Stimulated activated naive CD8-positive, alpha-beta T cell treated with anti-CD3 and anti-CD28 coated beads, Interleukin-15, Interleukin-2, amounts not matched to agents 100 ng/mL and 50 ng/mL, for 24 hours (primary cell): ENCODE measurements around the gene IFI35.

Experiments used
- H3K27ac Mint-ChIP-seq: one replicate; pipeline ENCODE4 v1.8.0; 2021; ENCODE audit warnings: mild to moderate bottlenecking, mixed read lengths
- H3K27me3 Mint-ChIP-seq: one replicate; pipeline ENCODE4 v1.8.0; 2021; ENCODE audit warnings: mixed read lengths
- H3K36me3 Mint-ChIP-seq: one replicate; pipeline ENCODE4 v1.8.0; 2021; ENCODE audit warnings: low read depth, mixed read lengths
- H3K4me1 Mint-ChIP-seq: one replicate; pipeline ENCODE4 v1.8.0; 2021; ENCODE audit warnings: low read depth, mixed read lengths
- H3K4me3 Mint-ChIP-seq: one replicate; pipeline ENCODE4 v1.8.0; 2021; ENCODE audit warnings: mild to moderate bottlenecking, mixed read lengths
- H3K9me3 Mint-ChIP-seq: one replicate; pipeline ENCODE4 v1.8.0; 2021; ENCODE audit warnings: mixed read lengths

The IFI35 gene

DNA sequence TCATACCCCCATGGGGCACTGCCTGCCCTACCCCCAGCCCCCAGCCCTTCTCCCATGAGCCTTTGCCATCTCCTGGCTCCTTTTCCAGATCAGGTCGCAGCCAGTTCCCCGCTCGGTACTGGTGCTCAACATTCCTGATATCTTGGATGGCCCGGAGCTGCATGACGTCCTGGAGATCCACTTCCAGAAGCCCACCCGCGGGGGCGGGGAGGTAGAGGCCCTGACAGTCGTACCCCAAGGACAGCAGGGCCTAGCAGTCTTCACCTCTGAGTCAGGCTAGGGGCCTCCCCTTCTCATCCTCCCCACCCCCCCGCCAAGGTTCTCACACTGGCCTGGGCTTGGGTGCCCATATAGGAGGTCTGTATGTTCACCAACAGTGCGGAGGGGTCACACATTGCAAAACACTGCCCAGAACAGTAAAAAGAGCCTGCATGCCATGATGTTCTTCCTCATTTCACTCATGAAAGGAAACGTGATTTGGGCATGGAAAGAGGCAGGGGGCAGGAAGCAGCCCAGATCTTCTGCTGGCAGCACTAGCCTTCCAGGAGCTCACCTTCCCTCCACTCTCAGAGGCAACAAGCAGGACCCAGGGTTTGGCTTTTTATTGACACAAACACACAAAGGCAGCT lies 7.5 kb downstream of the IFI35 start:
- no peak overlapping the region for H3K27ac Mint-ChIP-seq

DNA sequence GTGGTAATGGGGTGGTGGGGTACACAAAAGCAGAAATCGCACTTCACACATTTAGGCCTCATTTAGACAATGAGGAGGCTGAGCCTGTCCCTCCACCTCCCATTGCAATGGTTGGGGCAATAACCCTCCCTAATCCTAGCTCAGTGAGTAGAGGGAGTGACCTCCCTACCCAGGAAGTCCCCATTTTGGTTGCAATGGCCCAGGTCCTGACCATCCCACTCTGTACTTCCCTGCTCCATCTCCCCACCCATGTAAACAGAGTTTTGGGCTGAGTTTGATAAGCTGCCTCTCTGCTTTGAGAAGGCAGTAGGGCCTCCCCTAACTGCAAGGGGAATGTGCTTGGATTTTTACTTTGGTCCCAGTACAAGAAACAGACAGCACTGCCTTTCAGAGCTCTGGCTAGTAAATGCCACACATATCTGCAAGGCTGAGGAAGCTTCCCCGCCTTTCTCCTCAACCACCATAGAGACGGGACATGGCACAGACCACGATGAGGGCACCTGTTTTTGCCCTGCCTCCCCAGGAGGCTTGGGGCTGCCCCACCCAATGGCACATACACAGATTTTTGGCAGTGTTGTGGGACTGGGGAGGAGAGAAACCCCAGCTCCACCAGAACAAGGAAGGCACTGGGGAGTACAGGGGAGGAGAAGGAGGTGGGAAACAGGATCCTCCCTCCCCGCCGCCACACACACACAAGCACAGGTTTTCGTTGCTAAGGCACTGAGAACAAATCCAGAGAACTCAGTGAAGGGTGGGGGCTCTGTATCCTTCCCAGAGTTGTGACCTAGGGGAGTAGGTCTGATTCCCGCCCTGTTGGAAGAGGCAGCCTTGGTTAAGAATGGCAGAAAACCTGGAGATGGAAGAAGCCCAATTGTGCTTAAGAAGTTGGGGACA lies 8.3 kb downstream of the IFI35 start:
- H3K27me3 Mint-ChIP-seq, result no peaks in the 10 kb centered on the region
- no peaks in the 10 kb centered on the region for H3K9me3 Mint-ChIP-seq
- peak overlapping the region; percentile 40 for H3K27ac Mint-ChIP-seq
- H3K4me3 Mint-ChIP-seq, result no peak overlapping the region
- H3K36me3 Mint-ChIP-seq, result peaks cover 16% of the 10 kb centered on the region
- H3K4me1 Mint-ChIP-seq, result peaks cover 24% of the 10 kb centered on the region

More for the DNA sequence above, 7.5 kb downstream of the IFI35 start:
- peaks cover 16% of the 10 kb centered on the region for H3K36me3 Mint-ChIP-seq
- H3K27me3 Mint-ChIP-seq, result no peaks in the 10 kb centered on the region
- H3K4me3 Mint-ChIP-seq, result no peak overlapping the region
- H3K4me1 Mint-ChIP-seq, result peaks cover 17% of the 10 kb centered on the region
- no peaks in the 10 kb centered on the region for H3K9me3 Mint-ChIP-seq

DNA sequence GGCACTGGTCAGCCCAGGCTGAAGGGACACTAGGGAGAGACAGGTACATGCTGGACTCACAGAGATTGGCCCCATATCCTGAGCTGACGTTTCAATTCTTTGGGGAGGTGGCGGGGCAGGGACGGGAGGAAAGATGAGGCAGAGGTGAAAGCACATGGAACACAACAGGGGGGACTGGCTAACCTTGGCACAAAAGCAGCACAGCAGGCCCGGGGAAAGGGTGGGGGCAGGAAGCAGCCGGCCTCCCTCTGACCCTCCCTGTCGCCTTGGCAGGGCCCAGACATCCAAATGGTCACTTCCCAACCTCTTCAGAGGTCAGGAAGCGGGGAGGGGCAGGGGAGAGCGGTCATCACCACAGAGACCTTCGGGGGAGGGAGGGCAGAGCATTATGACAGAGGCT lies 9.0 kb downstream of the IFI35 start:
- H3K27me3 Mint-ChIP-seq, result no peaks in the 10 kb centered on the region
- H3K36me3 Mint-ChIP-seq, result peaks cover 10% of the 10 kb centered on the region
- no peaks in the 10 kb centered on the region for H3K9me3 Mint-ChIP-seq
- no peak overlapping the region for H3K4me3 Mint-ChIP-seq
- H3K4me1 Mint-ChIP-seq, result peaks cover 25% of the 10 kb centered on the region
- no peak overlapping the region for H3K27ac Mint-ChIP-seq

GRCh38 chr17:43016216-43016615 lies 9.6 kb downstream of the IFI35 start:
- H3K4me1 Mint-ChIP-seq, result peaks cover 24% of the 10 kb centered on the region
- no peaks in the 10 kb centered on the region for H3K9me3 Mint-ChIP-seq
- peaks cover 9% of the 10 kb centered on the region for H3K36me3 Mint-ChIP-seq
- H3K27ac Mint-ChIP-seq, result no peak overlapping the region
- no peak overlapping the region for H3K4me3 Mint-ChIP-seq
- no peaks in the 10 kb centered on the region for H3K27me3 Mint-ChIP-seq

DNA sequence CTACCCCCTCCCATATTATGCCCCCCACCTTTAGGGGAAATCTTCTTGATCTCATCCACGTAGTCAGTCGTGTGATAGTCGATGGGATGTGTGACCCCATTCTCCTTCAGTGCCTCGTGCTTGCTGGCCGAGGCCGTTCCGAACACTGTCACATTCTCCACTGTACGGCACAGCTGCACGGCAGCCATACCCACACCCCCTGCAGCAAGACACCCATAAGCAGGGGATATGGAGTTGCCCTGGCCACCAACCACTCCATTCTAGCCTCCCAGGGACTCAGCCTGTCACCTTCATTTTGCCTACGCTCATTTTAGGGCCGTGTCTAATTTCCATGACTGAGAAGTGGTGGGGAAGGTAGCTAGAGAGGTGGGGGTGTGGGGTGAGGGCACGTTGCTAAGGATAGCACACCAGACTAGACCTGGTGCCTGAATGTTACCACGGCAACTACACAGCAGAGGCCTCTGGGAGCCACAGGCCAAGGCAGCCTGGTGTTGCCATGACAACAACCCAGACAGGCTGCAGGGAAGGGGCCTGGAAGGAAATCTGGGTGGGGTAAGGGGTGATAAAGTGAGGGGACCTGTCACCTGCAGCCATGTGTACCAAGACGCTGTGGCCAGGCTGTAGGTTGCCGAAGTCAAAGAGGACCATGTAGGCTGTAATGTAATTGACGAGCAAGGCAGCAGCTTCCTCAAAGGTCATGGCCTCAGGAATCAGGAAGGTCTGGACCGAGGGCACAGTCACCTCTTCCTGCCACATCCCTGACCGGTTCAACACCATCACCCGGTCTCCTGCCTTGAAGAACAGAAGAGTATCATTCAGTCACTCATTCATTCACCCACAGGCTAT lies 11.6 kb downstream of the IFI35 start:
- Mint-ChIP-seq H3K27me3 (no peaks in the 10 kb centered on the region), H3K4me3 (no peak overlapping the region), H3K4me1 (peaks cover 28% of the 10 kb centered on the region), H3K27ac (peak overlapping the region; percentile 19), H3K9me3 (no peaks in the 10 kb centered on the region), H3K36me3 (peaks cover 8% of the 10 kb centered on the region)

GRCh38 chr17:43018932-43019331 lies 12.3 kb downstream of the IFI35 start:
- peaks cover 4% of the 10 kb centered on the region for H3K36me3 Mint-ChIP-seq
- H3K4me1 Mint-ChIP-seq, result peaks cover 28% of the 10 kb centered on the region
- no peak overlapping the region for H3K4me3 Mint-ChIP-seq
- H3K9me3 Mint-ChIP-seq, result no peaks in the 10 kb centered on the region
- no peaks in the 10 kb centered on the region for H3K27me3 Mint-ChIP-seq
- H3K27ac Mint-ChIP-seq, result no peak overlapping the region

- peaks cover 31% of the 10 kb centered on the region for H3K4me1 Mint-ChIP-seq
- H3K27me3 Mint-ChIP-seq, result no peaks in the 10 kb centered on the region
- H3K9me3 Mint-ChIP-seq, result no peaks in the 10 kb centered on the region
- H3K4me3 Mint-ChIP-seq, result no peak overlapping the region
- H3K36me3 Mint-ChIP-seq, result peaks cover 2% of the 10 kb centered on the region
- no peak overlapping the region for H3K27ac Mint-ChIP-seq
Measured at GRCh38 chr17:43019418-43019817, 12.8 kb downstream of the IFI35 start.

GRCh38 chr17:43020030-43020621 lies 13.5 kb downstream of the IFI35 start:
- Mint-ChIP-seq H3K36me3 (no peaks in the 10 kb centered on the region), H3K9me3 (no peaks in the 10 kb centered on the region), H3K27ac (no peak overlapping the region), H3K27me3 (no peaks in the 10 kb centered on the region), H3K4me1 (peaks cover 37% of the 10 kb centered on the region), H3K4me3 (peak overlapping the region; percentile 84)

DNA sequence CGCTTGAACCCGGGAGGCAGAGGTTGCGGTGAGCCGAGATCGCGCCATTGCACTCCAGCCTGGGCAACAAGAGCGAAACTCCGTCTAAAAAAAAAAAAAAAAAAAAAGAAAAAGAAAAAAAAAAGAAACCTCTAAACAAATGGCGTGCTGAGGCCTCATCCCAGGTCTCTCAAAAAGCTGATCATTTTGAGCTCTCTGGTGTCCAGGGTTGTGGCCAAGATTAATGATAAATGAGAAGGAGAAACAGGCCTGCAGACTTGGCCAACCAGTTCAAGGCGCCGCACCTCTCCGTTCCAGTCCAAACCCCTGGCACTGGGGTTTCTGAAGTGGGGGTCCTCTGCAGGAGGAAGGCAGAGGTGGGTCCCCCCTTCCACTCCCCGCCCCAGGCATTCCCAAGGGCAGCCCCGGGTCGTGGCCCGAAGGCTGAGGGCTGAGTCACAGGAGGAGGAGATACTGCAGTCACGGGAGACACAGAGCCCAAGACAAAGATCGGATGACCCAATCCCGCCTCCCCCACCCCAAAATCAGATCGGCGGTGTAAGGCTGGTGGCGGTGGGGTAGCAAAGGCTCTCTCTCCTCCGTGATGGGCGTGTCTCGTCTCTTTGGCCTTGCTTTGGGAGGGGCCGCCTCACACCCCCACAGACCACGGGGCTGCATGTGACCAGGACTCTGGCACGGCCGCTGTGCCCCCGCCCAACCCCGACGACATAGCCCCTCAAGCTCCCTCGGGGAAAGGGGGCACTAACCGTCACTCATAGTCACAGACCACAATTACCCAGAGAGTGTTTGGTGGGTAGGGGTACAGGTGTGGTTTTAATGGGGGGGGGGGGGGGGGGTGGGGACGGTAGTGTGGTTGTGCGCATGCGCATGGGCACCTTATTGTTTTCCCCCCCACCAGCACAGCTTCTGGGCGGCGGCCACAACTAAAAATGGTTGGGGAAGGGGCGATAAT lies 14.5 kb downstream of the IFI35 start:
- Mint-ChIP-seq H3K4me3 (peak overlapping the region; percentile 84), H3K27me3 (no peaks in the 10 kb centered on the region), H3K9me3 (no peaks in the 10 kb centered on the region), H3K27ac (peak overlapping the region; percentile 45), H3K4me1 (peaks cover 37% of the 10 kb centered on the region), H3K36me3 (no peaks in the 10 kb centered on the region)

GRCh38 chr17:43021741-43022512 lies 15.3 kb downstream of the IFI35 start, which contains the start of gene VAT1:
Gene VAT1 (minus strand): TSS chr17:43022385. CDS start chr17:43022322, 63 bp downstream.
- H3K4me3 Mint-ChIP-seq, result peak within 1 kb of the TSS; percentile 84
- no peaks in the 10 kb centered on the region for H3K36me3 Mint-ChIP-seq
- no peaks in the 10 kb centered on the region for H3K27me3 Mint-ChIP-seq
- H3K9me3 Mint-ChIP-seq, result no peaks in the 10 kb centered on the region
- H3K4me1 Mint-ChIP-seq, result peaks cover 37% of the 10 kb centered on the region
- H3K27ac Mint-ChIP-seq, result peak within 1 kb of the TSS; percentile 45

- Mint-ChIP-seq H3K27ac (peak within 1 kb of the TSS; percentile 77), H3K36me3 (no peaks in the 10 kb centered on the region), H3K4me3 (peak within 1 kb of the TSS; percentile 83), H3K9me3 (no peaks in the 10 kb centered on the region), H3K27me3 (no peaks in the 10 kb centered on the region), H3K4me1 (peaks cover 26% of the 10 kb centered on the region)
Measured at GRCh38 chr17:43024407-43025289, 18.1 kb downstream of the IFI35 start, which contains the start of gene RND2. Gene RND2 (plus strand): TSS chr17:43025231. CDS start chr17:43025348, 117 bp downstream.

GRCh38 chr17:43025290-43025657 lies 18.7 kb downstream of the IFI35 start:
- peak overlapping the region; percentile 32 for H3K4me3 Mint-ChIP-seq
- no peaks in the 10 kb centered on the region for H3K36me3 Mint-ChIP-seq
- no peaks in the 10 kb centered on the region for H3K9me3 Mint-ChIP-seq
- no peaks in the 10 kb centered on the region for H3K27me3 Mint-ChIP-seq
- peaks cover 20% of the 10 kb centered on the region for H3K4me1 Mint-ChIP-seq
- no peak overlapping the region for H3K27ac Mint-ChIP-seq
